Measurements from ENCODE around the gene RNF157.

DNA sequence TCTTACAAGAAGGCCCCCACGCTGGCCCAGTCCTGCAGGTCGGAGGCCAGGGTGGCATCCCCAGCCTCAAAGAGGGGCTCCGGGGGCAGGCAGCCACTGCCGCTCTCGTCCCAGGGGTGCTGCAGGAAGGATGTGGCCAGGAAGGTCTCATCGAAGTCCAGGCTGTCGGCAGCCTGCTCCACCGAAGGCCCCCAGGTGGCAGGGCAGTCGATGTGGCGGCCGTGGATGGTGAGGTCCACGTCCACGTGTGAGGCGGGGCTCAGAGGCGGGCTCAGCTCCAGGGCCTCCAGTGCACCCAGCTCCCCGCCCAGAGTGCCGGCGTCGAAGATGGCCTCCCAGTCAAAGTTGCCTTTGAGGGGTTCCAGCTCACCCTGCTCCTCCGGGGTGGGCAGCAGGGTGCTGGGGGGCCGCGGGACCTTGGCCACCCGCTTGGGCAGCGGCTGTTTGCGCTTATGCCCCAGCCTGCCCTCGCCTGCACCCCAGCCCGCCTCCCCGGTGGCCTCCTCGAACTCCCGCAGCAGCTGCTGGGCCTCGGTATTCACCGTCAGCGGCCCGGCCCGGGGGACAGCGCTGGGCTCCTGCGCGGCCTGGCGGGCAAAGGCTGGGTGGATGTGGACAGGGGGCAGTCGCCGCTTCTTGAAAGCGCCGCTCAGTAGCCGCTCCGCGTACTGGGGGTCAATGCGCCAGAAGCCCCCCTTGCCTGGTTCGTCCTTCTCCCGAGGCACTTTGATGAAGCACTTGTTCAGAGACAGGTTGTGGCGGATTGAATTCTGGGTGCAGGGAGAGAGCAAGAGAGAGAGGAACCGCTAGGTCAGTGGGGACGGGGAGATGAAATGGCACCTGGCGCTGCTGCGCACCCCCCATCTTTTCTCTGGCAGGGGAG is 102.7 kb downstream of the RNF157 start:
- TF ChIP-seq STAG1 (CRISPR knock-in tag; IDR thresholded peaks at IDR 0.05; ENCODE audit: borderline replicate concordance) (no peak), CTCF (IDR thresholded peaks at IDR 0.05 in 2 of 3, conservative IDR thresholded peaks at IDR 0.05 in 1 of 3; ENCODE audit: insufficient read depth in 2 of 3, low read depth in 1 of 3, low read length in 3 of 3) (no peak), NUFIP1 (IDR thresholded peaks at IDR 0.05; ENCODE audit: partially characterized antibody) (no peak), BACH1 (tag; IDR thresholded peaks at IDR 0.05) (no peak), ZNF224 (CRISPR knock-in tag; IDR thresholded peaks at IDR 0.05) (no peak), PHTF2 (CRISPR knock-in tag; IDR thresholded peaks at IDR 0.05) (no peak)
